Left cardiac atrium (tissue), 4 donors: ENCODE measurements around the gene RPL13. TPM values are rescaled to one million over a fixed set of nuclear protein-coding genes. Genes with fewer than 3 reads are reported as not detected.

ENCODE experiments used
- ATAC-seq, 2 donors: fragments of 200-7000 bp; cut with Tn5 transposase; one replicate each; pipeline ENCODE4 v1.9.1; 2020; ENCODE audit warnings: mild to moderate bottlenecking in 2 of 2, moderate library complexity in 2 of 2
- DNase-seq: peaks from one replicate; pipeline ENCODE4 v3.0.0-alpha.2; 2020
- intact Hi-C, 2 donors: fragments of 100-400 bp; cut with DNase I; formaldehyde crosslinking; loops; one replicate each; pipeline versions ENCODE4 v1.14.1 to v1.15.1; 2022 to 2023
- long read RNA-seq: library from polyadenylated mRNA; unstranded; transcript quantifications from one replicate; pipeline ENCODE4 v2.0.0, GENCODE V29; 2021
- total RNA-seq, 2 donors: library from RNA; stranded (reverse); fragmentation: NEBNext Ultra II Directional; extraction: Animal tissue kit (Norgen Biotek cat#: 25700); gene quantifications; one replicate each; pipeline ENCODE4 v1.2.1, GENCODE V29; 2021
- donor health status: DM: no; HTN: yes; CAD: no.
- donor health status: DM: no; HTN: yes; CAD: no; lungs with severe emphysema.
- donor health status: DM: yes; HTN: yes; CAD: no.
- donor health status: Dilated cardiomyopathy.

The RPL13 gene
- 1,000 to 10,000 TPM; 1,319 to 1,367 TPM for total RNA-seq
- long read RNA-seq, full-length matches to known transcripts, result 121 of 142 reads
- long read RNA-seq, partial matches to known transcripts, result 18 of 142 reads
- long read RNA-seq, other reads (novel, unspliced or antisense), result 3 of 142 reads

DNA sequence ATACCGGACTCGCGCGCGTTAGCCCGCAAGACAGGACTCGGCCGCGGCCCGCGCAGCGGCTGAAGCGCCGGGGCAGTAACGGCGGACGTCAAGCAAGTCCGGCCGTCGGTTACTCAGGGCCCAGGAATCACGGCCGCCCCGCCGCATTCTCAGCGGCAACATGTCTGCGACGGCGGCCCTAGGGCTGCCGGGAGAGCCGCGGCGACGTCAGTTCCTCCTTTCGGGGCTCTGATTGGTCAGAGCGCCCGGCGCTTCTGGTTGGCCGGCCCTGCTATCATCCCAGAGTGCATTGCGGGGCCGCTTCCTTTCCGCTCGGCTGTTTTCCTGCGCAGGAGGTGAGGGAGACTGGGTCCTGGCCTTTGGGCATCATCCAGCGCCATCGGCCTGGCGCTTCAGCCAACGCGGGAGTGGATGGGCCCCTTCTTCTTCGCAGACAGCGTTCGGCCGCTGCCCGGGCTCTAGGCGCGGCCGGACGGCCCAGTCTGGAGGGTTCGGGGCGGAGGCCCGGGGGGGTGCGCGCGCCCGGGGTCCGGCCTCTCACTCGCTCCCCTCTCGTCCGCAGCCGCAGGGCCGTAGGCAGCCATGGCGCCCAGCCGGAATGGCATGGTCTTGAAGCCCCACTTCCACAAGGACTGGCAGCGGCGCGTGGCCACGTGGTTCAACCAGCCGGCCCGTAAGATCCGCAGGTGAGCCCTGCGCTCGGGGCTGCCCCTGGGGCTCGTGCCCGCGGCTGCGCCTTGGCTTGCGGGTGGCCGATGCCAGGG lies at the start of gene RPL13:
TSS of gene RPL13 (plus strand) at position 305 of the 764 bp plus-strand sequence. CDS start at position 583, 278 bp downstream.
- intact Hi-C loops, result no loop called here
- DNase-seq (peak; percentile 96), ATAC-seq (peak; percentile 94 to 97)

DNA sequence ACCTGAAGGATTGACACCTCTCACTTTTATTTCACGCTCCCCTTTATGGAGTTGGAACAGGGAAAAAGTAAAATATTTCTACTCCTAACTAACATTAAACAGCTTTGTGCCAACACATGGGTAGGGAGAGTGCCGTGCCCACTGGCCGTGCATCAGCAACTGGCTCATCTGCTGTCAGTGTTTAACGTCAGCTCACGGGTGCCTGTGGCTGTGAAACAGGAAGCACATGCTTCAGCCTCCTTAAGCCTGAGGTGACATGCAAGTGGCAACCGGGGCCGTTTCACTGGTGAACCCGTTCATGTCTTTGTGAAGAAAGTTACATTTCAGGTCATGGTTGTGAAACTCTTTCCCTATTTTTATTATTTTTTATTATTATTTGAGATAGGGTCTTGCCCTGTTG lies 49.1 kb upstream of the RPL13 start:
- DNase-seq (no peak), ATAC-seq (no peak)
- intact Hi-C loops, result no loop called here

DNA sequence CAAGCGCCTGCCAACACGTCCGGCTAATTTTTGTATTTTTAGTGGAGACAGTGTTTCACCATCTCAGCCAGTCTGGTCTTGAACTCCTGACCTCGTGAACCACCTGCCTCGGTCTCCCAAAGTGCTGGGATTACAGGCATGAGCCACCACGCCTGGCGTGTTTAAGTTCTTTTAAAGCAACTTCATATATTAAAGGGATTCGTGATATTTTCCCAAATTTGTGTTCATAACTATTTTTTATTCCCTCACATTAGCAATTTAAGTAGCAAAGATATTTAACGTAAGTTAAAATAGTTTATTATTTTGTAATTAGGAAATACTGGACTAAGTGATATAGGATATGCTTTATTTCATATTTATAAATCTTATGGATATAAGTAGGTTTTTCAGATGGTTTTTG lies 48.0 kb upstream of the RPL13 start:
- intact Hi-C loops, result no loop called here
- ATAC-seq, result no peak
- no peak for DNase-seq

DNA sequence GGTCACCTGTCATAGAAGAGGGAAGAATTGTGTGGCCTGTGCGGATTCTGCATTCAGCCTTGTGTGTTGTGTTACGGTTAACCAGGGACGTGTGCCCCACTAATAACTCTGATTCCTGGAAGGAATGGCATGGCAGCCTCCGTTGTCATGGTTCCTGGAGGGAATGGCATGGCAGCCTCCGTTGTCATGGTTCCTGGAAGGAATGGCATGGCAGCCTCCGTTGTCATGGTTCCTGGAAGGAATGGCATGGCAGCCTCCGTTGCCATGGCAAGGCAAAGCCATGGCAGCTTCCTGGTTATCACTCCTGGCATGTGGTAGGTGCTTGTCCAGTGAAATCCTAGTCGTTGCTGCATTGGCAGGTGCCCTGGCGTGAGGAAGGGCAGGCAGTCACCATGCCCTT lies 43.4 kb upstream of the RPL13 start:
- DNase-seq (no peak), ATAC-seq (no peak)
- intact Hi-C loops, result no loop called here

DNA sequence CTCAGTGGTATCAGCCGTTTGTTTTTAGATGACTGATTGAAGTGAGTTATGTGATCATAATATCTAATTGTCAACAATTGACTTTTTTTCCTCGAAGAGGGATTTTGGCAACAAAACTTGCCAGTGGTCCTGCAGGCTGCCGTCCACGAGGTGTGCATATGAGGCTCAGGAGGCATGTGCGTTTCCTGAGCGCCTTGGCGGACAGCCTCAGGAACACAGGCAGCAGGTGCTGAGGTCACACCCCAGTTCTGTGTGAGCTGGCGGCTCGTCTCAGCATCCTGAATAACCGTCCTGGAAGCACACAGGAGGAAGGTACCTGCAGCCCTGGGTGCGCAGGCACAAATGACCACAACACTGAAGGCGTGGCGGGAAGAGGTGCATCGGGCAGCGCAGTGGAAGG lies 40.6 kb upstream of the RPL13 start:
- DNase-seq (no peak), ATAC-seq (no peak)
- intact Hi-C loops, result no loop called here

DNA sequence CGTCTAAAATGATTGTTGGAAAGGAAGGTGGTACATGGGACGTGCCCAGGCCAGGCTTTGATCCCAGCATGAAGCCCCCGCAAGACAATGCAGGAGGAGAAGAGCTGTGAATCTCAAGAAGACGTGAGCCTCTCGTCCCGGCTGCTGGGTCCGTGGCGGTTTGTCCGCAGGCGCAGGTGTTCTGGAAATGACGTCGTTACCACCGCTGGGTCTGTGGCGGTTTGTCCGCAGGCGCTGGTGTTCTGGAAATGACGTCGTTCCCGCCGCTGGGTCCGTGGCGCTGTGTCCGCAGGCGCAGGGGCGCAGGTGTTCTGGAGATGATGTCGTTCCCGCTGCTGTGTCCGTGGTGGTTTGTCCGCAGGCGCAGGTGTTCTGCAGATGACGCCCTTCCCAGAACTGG lies 38.2 kb upstream of the RPL13 start:
- ATAC-seq (no peak), DNase-seq (no peak)
- intact Hi-C loops, result no loop called here

DNA sequence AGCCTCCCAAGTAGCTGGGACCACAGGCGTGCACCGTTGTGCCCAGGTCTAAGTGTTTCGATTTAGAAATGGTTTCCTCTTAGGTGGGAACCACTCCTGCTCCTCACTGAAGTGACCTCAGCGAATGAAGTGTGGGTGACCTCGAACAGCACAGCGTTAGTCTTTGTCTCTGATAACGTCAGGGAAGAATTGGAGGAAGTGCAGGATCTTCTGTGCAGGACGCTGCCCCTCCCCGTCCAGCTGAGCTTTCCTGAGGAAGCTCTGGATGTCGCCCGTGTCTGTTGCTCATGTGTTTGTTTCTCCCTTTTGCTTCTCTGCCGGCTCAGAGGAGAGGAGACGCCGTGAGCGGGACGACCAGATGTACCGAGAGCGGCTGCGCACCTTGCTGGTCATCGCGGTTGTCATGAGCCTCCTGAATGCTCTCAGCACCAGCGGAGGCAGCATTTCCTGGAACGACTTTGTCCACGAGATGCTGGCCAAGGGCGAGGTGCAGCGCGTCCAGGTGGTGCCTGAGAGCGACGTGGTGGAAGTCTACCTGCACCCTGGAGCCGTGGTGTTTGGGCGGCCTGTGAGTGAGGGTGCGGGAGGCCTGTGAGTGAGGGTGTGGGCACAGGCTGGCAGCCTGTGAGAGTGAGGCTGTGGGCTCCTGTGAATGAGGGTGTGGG lies 36.7 kb upstream of the RPL13 start:
- intact Hi-C loops, result no loop called here
- DNase-seq, result no peak
- peak in 1 of 2 donors; percentile 43 for ATAC-seq

DNA sequence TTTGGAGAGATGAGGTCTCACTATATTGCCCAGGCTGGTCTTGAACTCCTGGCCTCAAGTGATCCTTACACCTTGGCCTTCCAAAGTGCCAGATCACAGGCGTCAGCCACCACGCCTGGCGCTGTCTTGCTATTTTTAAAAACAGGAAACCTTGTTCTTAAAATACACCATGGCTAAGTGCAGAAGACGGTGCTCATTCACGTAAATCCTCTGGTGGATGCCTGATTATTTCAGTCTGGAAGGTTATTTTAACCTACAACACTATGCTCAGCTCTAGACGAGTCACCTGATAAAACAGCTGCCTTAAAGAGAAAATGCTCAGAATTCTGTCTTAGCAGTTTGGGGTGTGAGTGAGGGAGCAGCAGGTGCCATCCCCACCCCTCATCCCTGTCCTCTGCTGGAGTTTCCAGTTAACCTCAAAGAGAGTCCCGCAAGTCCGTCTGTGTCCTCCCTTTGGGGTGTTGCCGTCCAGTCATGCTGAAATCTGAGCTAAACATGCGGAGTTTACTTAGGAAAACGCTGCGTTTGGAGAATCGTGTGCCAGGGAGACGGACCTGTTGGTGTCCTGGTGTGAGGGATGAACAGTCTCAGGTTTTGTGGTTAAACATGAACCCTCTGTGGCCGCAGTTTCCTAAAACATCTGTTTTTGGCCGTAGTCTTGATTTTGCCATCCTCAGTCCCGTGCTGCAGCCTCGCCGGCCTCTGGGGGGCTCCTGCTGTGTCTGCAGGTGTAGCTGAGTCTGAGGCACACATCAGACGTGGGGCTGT lies 35.2 kb upstream of the RPL13 start:
- intact Hi-C loops, result no loop called here
- ATAC-seq, result peak; percentile 57 to 60
- DNase-seq, result peak; percentile 49

DNA sequence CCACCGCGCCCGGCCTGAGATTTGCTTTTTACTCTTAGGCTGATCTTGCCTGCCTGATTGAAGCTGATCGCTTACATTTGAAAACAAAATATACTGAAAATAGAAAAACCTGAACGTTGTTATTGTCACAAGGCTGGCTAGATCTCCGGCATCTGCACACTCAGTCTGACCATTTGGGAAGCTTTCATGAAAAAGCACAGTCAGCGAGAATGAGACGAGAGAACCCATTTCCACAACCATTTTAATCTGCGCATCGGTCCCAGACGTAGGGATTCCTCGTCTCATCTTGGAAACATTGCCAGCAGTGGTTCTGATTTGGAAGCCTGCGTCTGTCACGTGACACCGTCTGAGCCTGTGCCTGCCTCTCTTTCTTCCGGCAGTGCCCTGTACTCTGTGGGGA lies 31.4 kb upstream of the RPL13 start:
- DNase-seq, result no peak

DNA sequence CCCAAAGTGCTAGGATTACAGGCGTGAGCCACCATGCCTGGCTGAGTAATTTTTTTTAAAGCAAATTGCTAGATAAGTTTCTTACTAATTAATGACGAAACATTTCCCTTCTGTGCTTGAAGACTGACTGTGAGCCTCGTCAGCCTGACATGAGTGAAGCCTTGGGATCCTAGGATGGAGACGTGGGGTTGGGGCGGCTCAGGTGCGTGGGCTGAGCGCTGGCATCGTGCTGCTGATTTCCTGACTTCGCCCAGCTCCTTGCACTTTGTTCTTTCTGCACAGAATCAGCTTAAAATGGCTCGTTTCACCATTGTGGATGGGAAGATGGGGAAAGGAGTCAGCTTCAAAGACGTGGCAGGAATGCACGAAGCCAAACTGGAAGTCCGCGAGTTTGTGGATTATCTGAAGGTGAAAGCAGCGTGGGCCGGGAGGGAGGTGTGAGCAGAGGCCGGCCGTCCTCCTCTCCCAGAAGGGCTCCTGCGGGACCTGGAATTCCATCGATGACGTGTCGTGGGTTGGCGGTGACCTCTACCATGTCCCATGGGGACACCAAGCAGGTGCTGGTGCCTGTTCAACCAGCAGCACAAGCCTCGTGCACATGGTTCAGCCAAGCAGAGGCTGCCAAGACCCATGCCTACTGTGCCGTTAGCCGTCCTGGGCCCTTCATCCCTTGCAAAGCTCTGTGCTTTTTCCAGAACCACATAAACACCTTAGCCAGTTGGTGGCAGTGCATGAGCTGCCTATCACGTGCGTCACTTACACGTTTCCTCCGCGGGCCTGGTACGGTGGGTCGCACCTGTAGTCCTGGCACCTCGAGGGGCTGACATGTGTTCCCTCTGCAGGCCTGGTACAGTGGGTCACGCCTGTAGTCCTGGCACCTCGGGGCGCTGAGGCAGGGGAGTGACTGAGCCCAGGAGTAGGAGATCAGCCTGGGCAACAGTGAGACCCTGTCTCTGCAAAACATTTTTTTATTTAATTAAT lies 29.8 kb upstream of the RPL13 start:
- DNase-seq (no peak), ATAC-seq (no peak)
- intact Hi-C loops, result no loop called here

More for the DNA sequence above, 31.4 kb upstream of the RPL13 start:
- ATAC-seq, result no peak
- intact Hi-C loops, result no loop called here

DNA sequence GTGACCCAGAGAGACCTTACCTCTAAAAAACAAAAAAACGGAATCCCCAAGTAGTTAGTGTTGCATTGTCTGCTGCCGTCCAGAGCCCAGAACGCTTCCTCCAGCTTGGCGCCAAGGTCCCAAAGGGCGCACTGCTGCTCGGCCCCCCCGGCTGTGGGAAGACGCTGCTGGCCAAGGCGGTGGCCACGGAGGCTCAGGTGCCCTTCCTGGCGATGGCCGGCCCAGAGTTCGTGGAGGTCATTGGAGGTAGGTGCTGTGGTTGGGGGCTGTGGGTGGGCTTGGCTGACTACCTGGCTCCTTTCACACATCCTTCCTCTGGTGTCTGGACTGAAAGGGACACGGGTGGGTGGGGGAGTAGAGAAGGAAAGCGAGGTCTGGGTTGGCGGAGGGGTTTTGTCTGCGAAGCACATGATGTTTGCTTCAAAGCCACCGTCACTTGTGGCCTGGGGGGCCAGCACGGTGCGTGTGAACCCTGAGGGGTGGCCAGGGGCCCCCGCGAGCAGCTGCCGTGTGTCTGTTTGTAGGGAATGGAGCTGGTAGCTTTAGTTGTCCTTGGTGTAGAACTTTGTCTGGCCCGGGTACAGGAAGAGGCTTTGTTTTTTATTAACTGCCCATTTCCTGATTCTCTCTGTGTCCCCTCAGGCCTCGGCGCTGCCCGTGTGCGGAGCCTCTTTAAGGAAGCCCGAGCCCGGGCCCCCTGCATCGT lies 28.5 kb upstream of the RPL13 start:
- intact Hi-C loops, result no loop called here
- DNase-seq (no peak), ATAC-seq (no peak)

DNA sequence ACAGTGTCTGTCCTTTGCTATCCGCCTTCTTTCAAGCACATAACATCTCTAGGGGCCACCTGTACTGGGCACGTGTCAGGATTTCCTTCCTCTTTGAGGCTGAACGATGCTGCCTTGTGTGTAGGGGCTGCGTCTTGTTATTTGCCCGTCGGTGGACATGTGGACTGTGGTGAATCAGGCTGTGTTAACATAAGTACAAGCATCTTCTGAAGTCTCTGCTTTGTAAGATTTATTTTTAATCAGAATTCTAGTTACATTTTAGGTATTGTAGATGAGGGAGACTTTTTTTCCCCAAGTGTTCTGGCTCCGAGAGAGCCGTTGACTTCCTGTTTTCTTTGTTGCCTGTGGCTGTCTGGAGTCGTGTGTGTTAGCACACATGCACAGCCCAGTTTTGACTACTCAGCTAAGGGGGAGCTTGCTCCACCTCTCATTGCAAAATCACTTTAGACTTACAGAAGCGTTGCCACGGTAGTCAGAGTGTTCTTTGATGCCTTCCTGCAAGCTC lies 26.2 kb upstream of the RPL13 start:
- ATAC-seq, result peak; percentile 67 to 71
- intact Hi-C loops, result no loop called here
- DNase-seq, result no peak

DNA sequence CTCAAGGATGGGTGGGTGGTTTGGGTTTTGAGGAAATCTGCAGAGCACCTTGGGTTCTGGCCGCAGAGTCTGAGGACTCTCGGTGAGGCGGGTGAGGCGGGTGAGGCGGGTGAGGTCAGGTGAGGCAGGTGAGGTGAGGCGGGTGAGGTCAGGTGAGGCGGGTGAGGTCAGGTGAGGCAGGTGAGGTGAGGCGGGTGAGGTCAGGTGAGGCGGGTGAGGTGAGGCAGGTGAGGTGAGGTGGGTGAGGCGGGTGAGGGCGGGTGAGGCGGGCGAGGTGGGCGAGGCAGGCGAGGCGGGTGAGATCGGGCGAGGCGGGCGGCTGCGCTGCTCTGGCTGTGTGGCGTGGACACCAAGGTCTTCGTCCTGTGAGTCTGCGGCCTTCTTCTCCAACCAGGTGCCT lies 24.1 kb upstream of the RPL13 start:
- no peak for DNase-seq
- no peak for ATAC-seq
- intact Hi-C loops, result no loop called here

DNA sequence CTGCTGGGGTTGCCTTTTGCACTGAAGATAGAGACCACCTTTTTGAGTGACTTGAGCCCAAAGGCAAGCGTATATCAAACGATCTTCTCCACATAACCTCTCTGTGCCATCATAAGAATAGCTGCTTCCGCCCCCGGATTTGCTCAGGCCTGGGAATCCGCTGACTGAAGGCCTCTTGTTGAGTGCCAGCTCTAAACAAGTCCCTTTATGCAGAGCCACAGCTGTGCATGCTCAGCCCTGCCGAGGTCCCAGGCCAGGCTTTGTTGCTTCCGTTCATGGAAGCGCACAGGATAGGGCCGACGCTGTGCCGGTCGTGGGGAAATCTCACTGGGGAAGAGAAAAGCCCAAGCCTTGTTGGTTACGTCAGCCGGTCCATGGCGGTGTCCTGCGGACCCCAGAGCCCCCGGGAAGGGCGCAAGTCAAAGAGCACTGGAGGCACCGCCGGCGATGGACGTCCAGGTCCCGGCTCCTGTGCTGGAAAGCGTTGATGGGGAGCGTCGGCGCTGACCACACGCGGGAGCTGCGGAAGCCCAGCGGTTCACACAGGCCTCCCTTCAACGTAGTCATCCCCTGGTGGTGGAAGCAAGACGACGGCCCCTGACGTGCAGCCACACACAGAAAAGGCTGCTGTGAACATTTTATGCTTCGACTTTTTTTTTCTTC lies 23.5 kb upstream of the RPL13 start:
- DNase-seq, result no peak
- ATAC-seq, result no peak
- intact Hi-C loops, result no loop called here

DNA sequence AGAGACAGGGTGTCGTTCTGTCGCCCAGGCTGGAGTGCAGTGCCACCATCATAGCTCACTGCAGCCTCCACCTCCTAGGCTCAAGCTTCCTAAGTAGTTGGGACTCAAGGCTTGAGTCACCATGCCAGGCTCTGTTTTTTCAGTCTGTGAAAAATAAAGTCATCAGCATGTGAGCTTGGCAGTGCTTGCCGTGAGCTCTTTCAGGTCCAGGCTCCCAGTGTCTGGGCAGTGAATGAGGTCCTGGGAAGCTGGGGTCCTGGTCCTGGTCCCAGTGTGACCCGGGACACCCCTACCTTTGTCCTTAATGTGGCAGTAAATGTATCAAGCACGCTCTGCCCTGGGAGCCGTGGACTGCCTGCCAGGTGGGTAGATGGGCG lies 22.9 kb upstream of the RPL13 start:
- DNase-seq, result no peak
- intact Hi-C loops, result no loop called here
- no peak for ATAC-seq

DNA sequence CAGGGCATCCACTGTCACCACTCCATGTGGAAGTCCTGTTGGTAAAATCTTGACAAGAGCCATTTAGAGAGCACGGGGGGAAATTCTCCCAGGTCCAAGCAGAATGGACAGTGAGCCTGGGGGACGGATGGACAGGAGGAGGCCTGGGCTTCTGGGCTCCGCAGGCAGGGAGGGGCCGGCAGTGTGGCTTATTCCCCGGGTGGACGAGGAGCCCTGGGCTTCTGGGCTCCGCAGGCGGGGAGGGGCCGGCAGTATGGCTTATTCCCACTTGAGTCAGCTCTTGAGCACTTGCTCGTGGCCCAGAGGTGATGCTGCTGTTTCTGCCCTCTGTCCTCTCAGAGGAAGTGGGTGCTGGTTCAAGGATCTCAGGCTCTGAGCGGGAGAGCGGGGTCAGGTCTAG lies 22.2 kb upstream of the RPL13 start:
- no peak for ATAC-seq
- intact Hi-C loops, result no loop called here
- DNase-seq, result no peak

DNA sequence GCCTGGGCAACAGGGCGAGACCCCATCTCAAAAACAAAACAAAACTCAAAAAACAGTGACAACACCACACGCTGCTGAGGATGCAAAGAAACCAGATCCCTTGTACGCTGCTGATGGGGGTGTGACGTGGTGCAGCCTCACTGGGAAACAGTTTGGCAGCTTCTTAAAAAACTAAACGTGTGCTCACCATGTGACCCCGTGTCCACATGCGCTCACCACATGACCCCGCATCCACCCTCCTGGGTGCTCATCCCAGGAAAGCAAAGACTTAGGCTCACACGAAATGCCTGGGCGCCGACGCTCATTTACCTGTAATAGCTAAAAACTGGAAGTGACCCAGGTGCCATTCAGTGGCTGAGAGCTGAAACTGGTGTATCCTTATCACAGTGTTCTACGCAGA lies 19.9 kb upstream of the RPL13 start:
- ATAC-seq (peak in 1 of 2 donors; percentile 61), DNase-seq (no peak)
- intact Hi-C loops, result no loop called here

DNA sequence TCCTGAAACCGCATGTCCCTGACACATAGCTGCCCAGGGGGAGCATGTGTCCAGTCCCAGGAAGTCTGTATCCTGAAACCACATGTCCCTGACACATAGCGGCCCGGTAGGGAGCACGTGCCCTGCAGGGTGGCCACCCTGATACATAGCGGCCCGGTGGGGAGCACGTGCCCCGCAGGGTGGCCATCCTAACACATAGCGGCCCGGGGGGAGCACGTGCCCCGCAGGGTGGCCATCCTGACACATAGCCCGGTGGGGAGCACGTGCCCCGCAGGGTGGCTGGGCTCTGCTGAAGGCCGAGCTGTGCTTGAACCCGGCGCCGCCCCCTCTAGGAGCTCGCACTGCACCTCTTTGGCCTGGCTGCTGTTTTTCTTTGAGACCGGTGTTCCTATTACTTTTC lies 18.7 kb upstream of the RPL13 start:
- DNase-seq, result no peak
- intact Hi-C loops, result no loop called here
- peak in 1 of 2 donors; percentile 13 for ATAC-seq
